Measurements from ENCODE around the gene CD28.

CD28 gene

DNA sequence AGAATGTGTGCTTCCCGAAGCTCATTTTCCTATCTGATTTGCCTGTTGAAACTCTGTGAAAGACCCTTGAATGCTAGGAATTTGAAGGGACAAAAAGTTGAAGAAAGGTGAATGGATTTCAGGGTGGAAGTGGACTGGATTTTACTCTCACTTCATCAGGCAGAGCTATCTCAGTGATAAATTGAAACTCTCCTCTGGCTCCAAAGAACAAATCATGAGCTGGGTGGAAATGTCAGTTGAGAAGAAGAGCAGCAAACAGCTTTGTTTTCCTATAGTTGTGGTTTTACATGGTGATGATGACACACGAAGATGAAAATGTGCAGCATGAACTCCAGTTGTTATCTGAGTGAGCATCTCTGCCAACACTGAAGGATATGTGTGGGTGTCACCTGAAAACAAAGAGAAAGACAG lies 34.4 kb downstream of the CD28 start:
- no peak overlapping the region for H3K27ac ChIP-seq (ENCODE audit: low read depth, low read length)
- no peaks in the 10 kb centered on the region for H3K9me2 ChIP-seq (replicated peaks; ENCODE audit: insufficient read depth, low read length)
- no peaks in the 10 kb centered on the region for H3K9me3 ChIP-seq (ENCODE audit: insufficient read depth, low read length)
- H3F3A ChIP-seq (ENCODE audit: insufficient read depth) = no peaks in the 10 kb centered on the region
- H3K9ac ChIP-seq (ENCODE audit: low read length) = no peak overlapping the region
- H4K20me1 ChIP-seq (ENCODE audit: low read depth, low read length) = no peaks in the 10 kb centered on the region
- TF ChIP-seq EZH2phosphoT487 (conservative IDR thresholded peaks at IDR 0.05; ENCODE audit: low read length) (no peak), CTCF (IDR thresholded peaks at IDR 0.05; ENCODE audit: insufficient read depth, low read length, poor library complexity, severe bottlenecking) (no peak)
- no peak overlapping the region for H3K4me3 ChIP-seq (ENCODE audit: insufficient read depth, low read length, poor library complexity, severe bottlenecking)
- H3K27me3 ChIP-seq (ENCODE audit: low read length) = no peaks in the 10 kb centered on the region
- H3K36me3 ChIP-seq (ENCODE audit: low read length) = no peaks in the 10 kb centered on the region
- H2AFZ ChIP-seq (ENCODE audit: low read depth, low read length, severe bottlenecking) = no peak overlapping the region
- no peak overlapping the region for H3K4me2 ChIP-seq (ENCODE audit: low read depth, low read length, poor library complexity, severe bottlenecking)
- H3K79me2 ChIP-seq (ENCODE audit: insufficient read depth, low read length) = no peaks in the 10 kb centered on the region

GRCh38 chr2:203741566-203741965 lies 35.1 kb downstream of the CD28 start:
- Histone ChIP-seq H3K4me3 (ENCODE audit: insufficient read depth, low read length, poor library complexity, severe bottlenecking) (no peak overlapping the region), H3K9me2 (replicated peaks; ENCODE audit: insufficient read depth, low read length) (no peaks in the 10 kb centered on the region), H3K27me3 (ENCODE audit: low read length) (no peaks in the 10 kb centered on the region), H3K4me2 (ENCODE audit: low read depth, low read length, poor library complexity, severe bottlenecking) (no peak overlapping the region), H3K27ac (ENCODE audit: low read depth, low read length) (no peak overlapping the region), H3K79me2 (ENCODE audit: insufficient read depth, low read length) (no peaks in the 10 kb centered on the region), H3K9me3 (ENCODE audit: insufficient read depth, low read length) (no peaks in the 10 kb centered on the region), H3K36me3 (ENCODE audit: low read length) (no peaks in the 10 kb centered on the region), H3F3A (ENCODE audit: insufficient read depth) (no peaks in the 10 kb centered on the region), H3K9ac (ENCODE audit: low read length) (no peak overlapping the region), H4K20me1 (ENCODE audit: low read depth, low read length) (no peaks in the 10 kb centered on the region), H2AFZ (ENCODE audit: low read depth, low read length, severe bottlenecking) (no peak overlapping the region)
- TF ChIP-seq EZH2phosphoT487 (conservative IDR thresholded peaks at IDR 0.05; ENCODE audit: low read length) (no peak), CTCF (IDR thresholded peaks at IDR 0.05; ENCODE audit: insufficient read depth, low read length, poor library complexity, severe bottlenecking) (no peak)

- no peaks in the 10 kb centered on the region for H3F3A ChIP-seq (ENCODE audit: insufficient read depth)
- H3K9me2 ChIP-seq (replicated peaks; ENCODE audit: insufficient read depth, low read length) = no peaks in the 10 kb centered on the region
- H3K9ac ChIP-seq (ENCODE audit: low read length) = no peak overlapping the region
- no peak overlapping the region for H3K27ac ChIP-seq (ENCODE audit: low read depth, low read length)
- no peaks in the 10 kb centered on the region for H3K27me3 ChIP-seq (ENCODE audit: low read length)
- no peaks in the 10 kb centered on the region for H3K79me2 ChIP-seq (ENCODE audit: insufficient read depth, low read length)
- H3K36me3 ChIP-seq (ENCODE audit: low read length) = no peaks in the 10 kb centered on the region
- H2AFZ ChIP-seq (ENCODE audit: low read depth, low read length, severe bottlenecking) = no peak overlapping the region
- H3K9me3 ChIP-seq (ENCODE audit: insufficient read depth, low read length) = no peaks in the 10 kb centered on the region
- no peak overlapping the region for H3K4me2 ChIP-seq (ENCODE audit: low read depth, low read length, poor library complexity, severe bottlenecking)
- no peak overlapping the region for H3K4me3 ChIP-seq (ENCODE audit: insufficient read depth, low read length, poor library complexity, severe bottlenecking)
- TF ChIP-seq CTCF (IDR thresholded peaks at IDR 0.05; ENCODE audit: insufficient read depth, low read length, poor library complexity, severe bottlenecking) = no peak
- TF ChIP-seq EZH2phosphoT487 (conservative IDR thresholded peaks at IDR 0.05; ENCODE audit: low read length) = no peak
- H4K20me1 ChIP-seq (ENCODE audit: low read depth, low read length) = no peaks in the 10 kb centered on the region
Measured at GRCh38 chr2:203743441-203743981, 37.1 kb downstream of the CD28 start.

All from SU-DHL-6 (cell line).